ENCODE results near the gene ACO1.

Gene ACO1

GRCh38 chr9:32503008-32503407, 118.6 kb downstream of the ACO1 start:
- no peak overlapping the region for H3K4me3 ChIP-seq (ENCODE audit: low read depth, low read length)
- no peak for TF ChIP-seq CTCF (IDR thresholded peaks at IDR 0.05; ENCODE audit: low read depth, low read length)

Measured in WI38 (cell line).